ENCODE measurements around the gene NANOS1.
A peak's percentile ranks its signal among the peaks of the same experiment; 100 is the strongest.

The NANOS1 gene, protein sequence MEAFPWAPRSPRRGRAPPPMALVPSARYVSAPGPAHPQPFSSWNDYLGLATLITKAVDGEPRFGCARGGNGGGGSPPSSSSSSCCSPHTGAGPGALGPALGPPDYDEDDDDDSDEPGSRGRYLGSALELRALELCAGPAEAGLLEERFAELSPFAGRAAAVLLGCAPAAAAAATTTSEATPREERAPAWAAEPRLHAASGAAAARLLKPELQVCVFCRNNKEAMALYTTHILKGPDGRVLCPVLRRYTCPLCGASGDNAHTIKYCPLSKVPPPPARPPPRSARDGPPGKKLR

DNA sequence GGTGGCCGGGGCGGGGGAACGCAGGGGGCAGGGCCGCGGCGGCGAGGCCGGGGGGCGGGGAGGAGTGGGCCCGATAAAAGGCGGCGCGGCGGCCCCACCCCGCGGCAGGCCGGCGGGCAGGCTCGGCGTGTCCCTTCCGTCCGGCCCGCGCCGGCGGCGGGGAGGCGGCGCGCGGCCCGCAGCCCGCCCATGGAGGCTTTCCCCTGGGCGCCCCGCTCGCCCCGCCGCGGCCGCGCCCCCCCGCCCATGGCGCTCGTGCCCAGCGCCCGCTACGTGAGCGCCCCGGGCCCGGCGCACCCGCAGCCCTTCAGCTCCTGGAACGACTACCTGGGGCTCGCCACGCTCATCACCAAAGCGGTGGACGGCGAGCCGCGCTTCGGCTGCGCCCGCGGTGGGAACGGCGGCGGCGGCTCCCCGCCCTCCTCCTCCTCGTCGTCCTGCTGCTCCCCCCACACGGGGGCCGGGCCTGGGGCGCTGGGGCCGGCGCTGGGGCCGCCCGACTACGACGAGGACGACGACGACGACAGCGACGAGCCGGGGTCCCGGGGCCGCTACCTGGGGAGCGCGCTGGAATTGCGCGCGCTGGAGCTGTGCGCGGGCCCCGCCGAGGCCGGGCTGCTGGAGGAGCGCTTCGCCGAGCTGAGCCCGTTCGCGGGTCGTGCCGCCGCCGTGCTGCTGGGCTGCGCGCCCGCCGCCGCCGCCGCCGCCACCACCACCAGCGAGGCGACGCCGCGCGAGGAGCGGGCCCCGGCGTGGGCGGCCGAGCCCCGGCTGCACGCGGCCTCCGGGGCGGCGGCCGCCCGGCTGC is at the start of gene NANOS1:
NANOS1 (plus strand) TSS at position 102 of the 808 bp plus-strand sequence; CDS start at position 190, 88 bp downstream.
- DNase-seq (ENCODE audit: low read depth, low spot score): no peak
- TF ChIP-seq, protein P1, sequence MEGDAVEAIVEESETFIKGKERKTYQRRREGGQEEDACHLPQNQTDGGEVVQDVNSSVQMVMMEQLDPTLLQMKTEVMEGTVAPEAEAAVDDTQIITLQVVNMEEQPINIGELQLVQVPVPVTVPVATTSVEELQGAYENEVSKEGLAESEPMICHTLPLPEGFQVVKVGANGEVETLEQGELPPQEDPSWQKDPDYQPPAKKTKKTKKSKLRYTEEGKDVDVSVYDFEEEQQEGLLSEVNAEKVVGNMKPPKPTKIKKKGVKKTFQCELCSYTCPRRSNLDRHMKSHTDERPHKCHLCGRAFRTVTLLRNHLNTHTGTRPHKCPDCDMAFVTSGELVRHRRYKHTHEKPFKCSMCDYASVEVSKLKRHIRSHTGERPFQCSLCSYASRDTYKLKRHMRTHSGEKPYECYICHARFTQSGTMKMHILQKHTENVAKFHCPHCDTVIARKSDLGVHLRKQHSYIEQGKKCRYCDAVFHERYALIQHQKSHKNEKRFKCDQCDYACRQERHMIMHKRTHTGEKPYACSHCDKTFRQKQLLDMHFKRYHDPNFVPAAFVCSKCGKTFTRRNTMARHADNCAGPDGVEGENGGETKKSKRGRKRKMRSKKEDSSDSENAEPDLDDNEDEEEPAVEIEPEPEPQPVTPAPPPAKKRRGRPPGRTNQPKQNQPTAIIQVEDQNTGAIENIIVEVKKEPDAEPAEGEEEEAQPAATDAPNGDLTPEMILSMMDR (IDR thresholded peaks at IDR 0.05; ENCODE audit: insufficient read depth, low read length, missing control alignments): no peak
- POLR2A ChIA-PET: interaction anchor here (0.7 kb wide), 1 partner anchor 275 kb away, joined by 3 read pairs; the partner anchor contains the start of gene CACUL1
- CTCF ChIA-PET: interaction anchor here (1.1 kb wide), 1 partner anchor 460 kb away, joined by 3 read pairs; no protein-coding TSS in a partner anchor
- H3K4me3 ChIP-seq (ENCODE audit: low read depth, low read length): peak within 1 kb of the TSS; percentile 57

DNA sequence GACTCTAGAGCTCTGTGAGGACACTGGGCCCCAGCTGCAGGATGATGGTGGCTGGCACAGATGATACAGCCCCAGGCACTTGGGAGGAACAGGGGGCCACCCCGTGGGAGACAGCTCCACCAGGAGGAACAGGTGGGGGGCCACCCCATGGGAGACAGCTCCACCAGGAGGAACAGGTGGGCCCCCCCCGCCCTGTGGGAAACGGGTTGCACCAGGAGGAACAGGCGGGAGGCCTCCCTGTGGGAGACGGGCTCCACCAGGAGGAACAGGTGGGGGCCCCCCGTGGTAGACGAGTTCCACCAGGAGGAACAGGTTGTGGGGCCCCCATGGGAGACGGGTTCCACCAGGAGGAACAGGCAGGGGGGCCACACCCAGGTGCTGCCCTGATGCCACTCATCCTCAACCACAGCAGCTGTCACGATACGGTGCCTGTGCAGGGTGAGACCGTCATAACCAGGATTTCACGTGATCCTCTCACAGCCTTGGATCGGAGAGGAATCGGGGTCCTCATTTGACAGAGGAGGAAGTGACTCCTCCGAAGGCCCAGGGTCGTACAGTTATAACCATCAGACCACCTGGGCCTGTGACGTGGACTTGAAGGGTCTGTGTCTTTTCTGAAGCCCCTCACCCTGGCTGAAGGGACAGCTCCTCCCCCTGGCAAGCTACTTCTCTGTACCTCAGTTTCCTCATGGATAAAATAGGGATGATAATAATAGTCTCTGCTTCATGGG is 49.2 kb upstream of the NANOS1 start:
- H3K4me3 ChIP-seq (ENCODE audit: low read depth, low read length): no peak overlapping the region
- POLR2A ChIA-PET: no interaction called here
- TF ChIP-seq, protein P1 (IDR thresholded peaks at IDR 0.05; ENCODE audit: insufficient read depth, low read length, missing control alignments): no peak
- CTCF ChIA-PET: interaction anchor here (1.9 kb wide), 1 partner anchor 21 kb away, joined by 4 read pairs; no protein-coding TSS in a partner anchor
- DNase-seq (ENCODE audit: low read depth, low spot score): no peak

DNA sequence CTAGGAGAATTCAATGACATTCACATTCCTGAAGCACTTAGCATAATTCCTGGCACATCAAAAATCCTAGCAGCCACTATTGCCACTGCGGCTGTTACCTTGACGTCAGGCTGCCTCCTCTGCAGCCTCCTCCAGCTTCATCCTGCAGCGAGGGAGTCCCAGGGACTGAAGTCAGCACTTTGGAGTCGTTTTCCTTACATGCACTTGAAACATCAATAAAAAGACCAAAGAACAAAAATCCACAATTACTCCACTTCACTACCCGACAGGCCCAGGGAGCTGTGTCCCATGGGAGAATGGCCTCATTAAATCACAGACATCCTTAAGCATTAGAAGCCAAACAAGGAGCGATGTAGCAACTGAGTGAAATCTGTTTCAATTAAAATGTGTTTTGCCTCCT is 48.6 kb upstream of the NANOS1 start:
- ChIA-PET CTCF (interaction anchor here (1.9 kb wide), 1 partner anchor 21 kb away, joined by 4 read pairs; no protein-coding TSS in a partner anchor), POLR2A (no interaction called here)
- DNase-seq (ENCODE audit: low read depth, low spot score): no peak
- no peak overlapping the region for H3K4me3 ChIP-seq (ENCODE audit: low read depth, low read length)
- TF ChIP-seq, protein P1 (IDR thresholded peaks at IDR 0.05; ENCODE audit: insufficient read depth, low read length, missing control alignments): no peak

DNA sequence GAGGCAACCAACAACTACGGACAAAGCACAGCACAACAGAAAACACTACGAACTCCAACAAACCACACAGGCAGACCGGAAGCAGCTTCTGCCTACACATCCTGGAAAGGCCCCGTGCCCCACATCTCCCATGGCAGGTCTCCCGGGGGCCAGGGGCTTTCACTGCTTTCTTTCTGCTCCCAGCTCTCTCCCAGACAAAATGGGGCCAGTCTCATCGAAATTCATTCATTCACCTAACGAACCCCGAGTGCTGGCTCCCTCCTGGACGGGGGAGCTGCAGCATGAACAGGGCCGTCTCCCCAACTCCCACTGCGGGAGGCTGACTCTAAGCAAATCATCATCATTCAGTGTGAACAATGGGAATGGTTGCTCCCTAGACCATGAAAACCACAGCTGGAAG is 47.6 kb upstream of the NANOS1 start:
- TF ChIP-seq, protein P1 (IDR thresholded peaks at IDR 0.05; ENCODE audit: insufficient read depth, low read length, missing control alignments): no peak
- H3K4me3 ChIP-seq (ENCODE audit: low read depth, low read length): no peak overlapping the region
- ChIA-PET CTCF (interaction anchor here (1.9 kb wide), 1 partner anchor 20 kb away, joined by 4 read pairs; no protein-coding TSS in a partner anchor), POLR2A (no interaction called here)
- DNase-seq (ENCODE audit: low read depth, low spot score): no peak

DNA sequence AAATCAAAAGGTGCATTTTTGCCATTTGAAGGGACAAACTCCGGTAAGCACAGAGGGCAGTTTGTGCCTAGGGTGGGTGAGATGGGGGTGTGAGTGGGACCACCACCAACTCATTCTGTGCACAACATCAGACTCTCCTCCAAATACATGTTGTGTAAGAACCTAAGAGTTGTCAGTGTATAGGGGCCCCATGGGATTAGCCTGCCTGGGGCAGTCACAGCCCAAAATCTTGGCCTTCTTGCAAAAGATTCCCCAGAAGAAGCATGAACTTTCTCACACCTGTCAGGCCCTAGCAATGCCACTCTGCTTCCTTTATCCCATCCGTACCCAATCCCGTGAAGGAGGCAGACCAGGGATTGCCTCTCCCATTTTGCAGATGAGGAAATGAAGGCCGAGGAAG is 47.1 kb upstream of the NANOS1 start:
- TF ChIP-seq, protein P1 (IDR thresholded peaks at IDR 0.05; ENCODE audit: insufficient read depth, low read length, missing control alignments): no peak
- CTCF ChIA-PET: interaction anchor here (1.9 kb wide), 1 partner anchor 19 kb away, joined by 4 read pairs; no protein-coding TSS in a partner anchor
- DNase-seq (ENCODE audit: low read depth, low spot score): no peak
- POLR2A ChIA-PET: no interaction called here
- no peak overlapping the region for H3K4me3 ChIP-seq (ENCODE audit: low read depth, low read length)

Data from AG04449 (cell line).